HG02763 (cell line): Measurements from ENCODE around the gene ADAMTS15.

ENCODE experiments used
- ATAC-seq: cut with Tn5 transposase; IDR thresholded peaks from one replicate; pipeline ENCODE4 v1.9.1; 2021; ENCODE audit warnings: mild to moderate bottlenecking, moderate library complexity; ENCODE audit not compliant: unreplicated experiment

ADAMTS15 gene

DNA sequence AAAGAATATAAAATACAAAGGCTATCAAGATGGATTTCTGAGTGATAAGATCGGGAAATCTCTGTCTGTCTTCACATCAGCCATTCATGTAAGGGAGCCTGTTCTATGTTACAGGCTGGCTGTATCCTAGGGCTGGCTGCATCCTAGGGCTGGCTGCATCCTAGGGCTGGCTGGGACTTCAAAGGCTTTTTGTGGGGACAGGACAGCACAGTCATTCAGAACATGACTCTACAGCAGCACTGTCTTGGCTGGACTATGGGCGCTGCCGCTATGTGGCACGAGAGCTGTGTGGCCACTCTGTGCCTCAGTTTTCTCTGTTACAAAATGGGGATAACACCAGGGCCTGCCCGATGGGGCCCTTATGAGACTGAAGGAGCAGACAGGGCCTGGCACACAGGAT lies 30.2 kb upstream of the ADAMTS15 start:
- ATAC-seq, result no peak

DNA sequence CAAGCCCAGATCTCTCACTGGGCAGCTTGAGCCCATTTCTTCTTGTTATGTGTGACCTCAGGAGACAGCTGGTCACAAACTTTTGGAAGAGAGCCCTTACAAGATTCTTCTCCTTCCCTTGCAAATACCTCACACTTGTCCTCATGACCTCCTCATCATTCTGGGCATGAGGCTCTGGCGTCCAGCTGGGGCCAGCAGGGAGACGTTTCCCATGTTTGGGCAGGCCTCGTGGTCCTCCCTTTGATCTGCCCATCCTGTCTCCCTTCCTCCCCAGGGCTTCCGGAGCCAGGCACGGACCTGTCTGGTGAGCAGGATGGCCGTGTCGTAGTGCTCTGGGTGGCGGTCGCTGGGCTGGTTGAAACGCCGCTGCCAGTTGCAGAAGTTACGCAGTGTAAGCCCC lies 29.7 kb upstream of the ADAMTS15 start:
- no peak for ATAC-seq

DNA sequence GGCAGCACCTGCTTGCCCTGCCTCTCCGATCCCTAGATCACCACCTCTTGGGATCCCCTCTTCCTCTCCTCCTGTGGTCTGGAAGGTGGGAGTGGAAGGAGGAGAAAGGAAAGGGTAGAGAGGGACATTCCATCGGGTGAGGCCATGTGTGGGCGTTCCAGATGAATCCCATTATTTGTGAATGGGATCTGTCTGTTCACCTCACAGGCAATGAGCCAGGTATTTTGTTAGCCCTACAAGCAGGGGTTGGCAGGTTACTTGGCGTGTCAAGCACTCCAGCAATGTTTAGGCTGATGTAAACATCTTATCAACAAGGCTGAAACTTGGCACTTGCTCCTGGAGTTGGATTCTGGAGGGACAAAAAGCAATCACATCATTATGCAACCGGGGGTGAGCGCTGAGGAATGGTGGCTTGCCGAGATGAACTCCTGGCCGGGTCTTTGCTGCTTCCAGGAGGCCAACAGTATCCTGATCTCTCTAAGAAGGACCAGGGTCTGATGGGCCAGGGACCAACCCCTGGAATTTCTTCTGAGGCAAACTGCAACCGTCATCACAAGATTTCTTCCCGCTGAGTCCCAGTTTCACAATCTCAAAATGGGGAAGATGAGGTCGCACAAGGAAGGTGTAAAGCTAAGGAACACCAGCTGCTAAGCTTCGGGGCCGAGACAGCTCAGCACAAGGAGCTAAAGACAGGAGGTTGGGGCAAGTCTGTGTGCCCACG lies 27.8 kb upstream of the ADAMTS15 start:
- ATAC-seq, result no peak

DNA sequence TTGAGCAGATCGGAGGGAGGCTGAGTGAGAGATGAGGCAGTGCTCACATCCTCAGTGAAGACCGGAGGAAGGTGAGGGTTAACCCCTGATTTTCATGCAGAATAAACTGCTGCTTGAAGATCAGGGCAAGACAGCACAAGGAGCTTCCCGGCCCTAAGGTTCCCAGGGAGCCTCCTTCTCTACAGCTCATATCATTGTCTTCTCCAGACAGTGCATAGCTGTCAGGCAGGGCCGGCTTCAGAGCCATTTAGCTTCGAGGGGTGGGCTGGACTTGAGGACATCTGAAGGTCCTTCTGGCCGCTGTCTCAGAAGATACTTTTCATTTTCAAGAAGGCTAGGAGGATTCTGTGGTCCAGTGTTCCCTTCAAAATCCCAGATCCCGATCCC lies 27.3 kb upstream of the ADAMTS15 start:
- ATAC-seq, result no peak

DNA sequence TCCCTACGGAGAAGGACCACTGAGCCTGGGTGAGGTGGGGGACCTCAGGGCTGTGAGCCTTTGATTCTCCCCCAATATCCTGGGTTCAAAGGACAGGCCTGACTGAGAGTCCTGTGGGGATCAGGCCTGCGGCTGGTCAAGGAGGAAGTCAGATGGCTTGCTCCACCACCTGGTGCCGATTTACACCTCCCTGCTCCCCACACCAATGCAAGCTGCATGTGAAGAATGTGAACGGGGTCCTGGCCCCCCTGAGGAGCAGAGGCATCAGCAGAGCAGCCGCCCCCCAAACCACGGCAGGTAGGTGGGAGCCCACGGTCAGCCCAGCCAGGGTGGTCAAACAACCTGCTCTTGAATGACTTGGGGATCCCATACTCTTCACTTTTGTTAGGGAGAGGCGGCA lies 26.7 kb upstream of the ADAMTS15 start:
- ATAC-seq, result no peak

DNA sequence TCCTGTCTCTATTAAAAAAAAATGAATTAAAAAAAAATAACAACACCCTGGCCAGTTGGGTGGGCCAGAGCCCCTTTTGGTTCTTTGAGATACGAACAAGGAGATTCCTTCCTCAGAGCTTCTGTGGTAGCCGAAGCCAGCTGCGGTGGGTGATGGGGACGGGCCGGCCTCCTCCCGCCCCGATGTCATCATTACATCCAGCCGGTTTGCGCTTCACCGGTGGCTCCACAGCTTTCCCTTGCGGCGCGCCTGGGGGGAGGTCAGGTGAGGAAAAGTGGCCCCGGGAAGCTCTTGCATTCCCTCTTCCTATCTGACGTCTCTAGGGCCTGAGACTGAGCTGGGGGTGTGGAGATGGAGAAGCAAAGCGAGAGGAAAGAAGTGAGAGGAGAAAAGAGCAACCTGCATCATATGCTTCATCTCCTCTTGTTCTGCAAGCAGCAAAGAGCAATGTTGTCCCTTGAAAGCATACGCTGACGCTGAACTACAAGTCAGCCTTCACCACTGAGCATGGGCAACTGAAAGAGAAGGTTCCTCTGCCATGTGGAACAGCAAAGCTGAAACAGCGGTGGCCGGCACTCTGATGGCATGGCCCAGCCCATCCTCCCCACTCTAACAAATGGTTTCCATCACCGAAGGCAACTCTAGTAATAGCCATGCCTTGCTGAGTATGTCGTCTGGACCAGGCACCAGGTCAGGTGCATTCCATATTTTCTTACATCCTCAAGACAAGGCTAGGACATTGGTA lies 26.0 kb upstream of the ADAMTS15 start:
- ATAC-seq, result no peak

DNA sequence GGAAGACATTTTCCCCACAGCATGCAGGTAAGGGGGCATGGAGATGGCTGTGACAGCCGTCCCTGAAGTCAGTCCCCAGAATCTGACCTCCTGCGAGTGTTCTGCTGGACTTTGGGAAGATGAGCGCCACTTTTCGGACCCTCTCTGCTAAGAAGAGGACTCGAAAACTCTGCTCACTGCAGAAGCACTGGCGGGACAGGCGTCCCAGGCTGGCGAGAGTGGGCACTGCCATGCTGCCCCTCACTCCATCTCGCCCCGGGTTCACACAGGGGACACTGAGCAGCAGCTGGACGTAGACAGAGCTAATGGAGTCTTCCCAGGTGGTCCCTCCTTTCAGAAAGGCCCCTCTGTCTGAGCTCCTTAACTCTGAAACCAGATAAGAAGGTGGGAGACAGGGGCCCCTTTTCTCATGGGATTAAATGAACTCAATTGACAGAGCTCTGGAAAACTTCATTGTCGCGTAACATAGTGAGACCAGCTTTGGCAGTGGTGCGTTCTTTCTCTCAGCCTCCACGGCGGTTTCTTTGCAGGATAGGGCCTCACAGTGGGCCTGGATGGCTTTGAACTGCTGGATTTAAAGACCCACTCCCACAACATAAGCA lies 24.8 kb upstream of the ADAMTS15 start:
- no peak for ATAC-seq

DNA sequence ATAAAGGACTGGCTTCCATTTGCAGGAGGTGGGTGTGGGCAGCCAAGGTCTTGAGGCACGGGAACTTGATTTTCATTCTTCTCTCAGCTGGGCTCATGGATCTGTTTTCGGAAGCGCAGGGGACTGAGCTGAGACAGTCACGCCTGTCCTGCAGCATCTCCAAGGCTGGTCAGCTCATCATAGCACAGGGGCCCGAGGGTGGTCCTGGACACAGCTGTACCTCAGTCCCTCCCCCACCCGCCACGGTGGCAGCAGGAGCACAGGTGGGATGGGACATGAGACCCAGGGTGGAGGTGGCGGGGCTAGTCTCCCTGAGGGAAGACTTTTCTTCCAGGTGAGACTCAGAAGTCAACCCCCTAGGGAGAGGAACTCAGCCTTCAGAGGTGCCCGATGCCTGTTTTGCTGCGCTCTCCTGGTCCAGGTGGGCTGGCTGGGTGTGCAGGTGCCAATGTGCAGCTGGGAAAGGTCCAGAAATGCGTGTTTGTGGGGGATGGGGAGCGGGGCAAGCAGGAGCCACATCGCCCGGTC lies 23.8 kb upstream of the ADAMTS15 start:
- ATAC-seq, result no peak

DNA sequence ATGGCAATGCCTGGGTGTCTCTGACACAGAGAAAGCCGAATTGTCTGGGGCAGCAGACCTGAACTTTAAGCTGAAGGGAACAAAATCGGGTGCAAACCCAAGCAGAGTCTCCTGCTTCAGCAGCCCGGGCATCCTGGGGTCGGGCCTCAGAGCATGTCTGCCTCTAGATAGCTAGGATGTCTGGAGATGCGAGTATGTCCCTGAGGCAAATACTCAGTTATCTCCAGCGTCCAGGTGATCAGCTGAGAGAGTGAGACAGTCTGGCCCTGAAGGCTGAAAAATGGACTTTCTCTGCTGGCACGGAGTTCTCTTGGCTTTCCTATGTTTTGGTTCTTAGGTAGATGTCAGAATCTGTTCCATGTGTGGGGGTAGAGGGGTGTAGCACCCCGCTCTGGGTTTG lies 23.3 kb upstream of the ADAMTS15 start:
- ATAC-seq, result no peak

DNA sequence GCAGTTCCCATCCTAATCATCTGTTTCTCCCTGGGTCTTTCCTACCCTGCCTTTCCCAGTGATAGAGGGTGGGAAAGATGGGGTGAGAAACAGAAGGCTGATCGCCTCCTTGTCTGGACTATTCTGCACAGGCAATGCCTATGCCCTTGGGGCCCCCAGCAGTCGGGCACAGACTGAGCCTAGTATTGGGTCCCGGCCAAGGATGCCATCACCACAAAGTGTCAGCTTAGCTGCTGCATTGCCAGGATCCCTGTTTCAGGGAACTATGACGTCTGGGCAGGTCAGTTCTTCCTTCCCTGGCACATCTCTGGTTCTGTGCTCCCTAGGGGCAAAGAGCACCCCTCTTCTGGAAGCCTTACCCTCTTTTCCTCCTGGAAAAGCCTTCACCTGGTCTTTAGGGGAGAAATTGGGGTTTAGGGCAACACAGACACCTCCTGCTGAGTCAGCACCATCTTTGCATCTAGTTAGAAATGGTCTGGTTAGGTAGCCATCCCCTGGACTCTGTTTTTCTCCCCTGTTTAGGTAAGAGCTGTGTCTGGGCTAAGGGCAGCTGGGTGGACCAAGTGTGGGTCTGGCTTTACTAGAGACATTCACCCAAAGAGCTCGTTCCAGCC lies 22.1 kb upstream of the ADAMTS15 start:
- no peak for ATAC-seq

DNA sequence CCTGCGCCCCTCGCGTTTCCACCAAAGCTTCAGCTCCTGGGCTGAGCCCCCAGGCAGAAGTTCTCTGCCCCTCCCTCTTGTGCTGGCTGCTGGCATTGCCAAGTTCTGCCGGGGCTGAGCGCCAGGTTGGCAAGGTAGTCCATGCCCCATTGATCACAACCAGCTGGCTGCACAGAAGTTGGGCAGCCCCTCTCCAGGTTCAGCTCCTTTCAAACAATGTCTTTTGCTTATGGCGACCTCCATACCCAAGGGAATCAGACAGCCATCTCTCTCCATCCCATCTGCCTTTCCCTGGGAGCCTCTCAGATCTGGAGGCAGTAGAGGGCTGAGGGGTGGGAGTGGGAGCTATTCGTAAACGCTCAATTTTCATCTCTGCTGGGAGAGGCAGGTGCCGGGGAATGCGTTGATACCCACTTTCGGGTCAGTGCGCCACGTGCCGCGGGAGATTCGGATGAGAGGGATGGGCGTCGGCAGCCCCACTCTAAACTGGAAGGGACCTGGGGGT lies 21.6 kb upstream of the ADAMTS15 start:
- ATAC-seq, result no peak

DNA sequence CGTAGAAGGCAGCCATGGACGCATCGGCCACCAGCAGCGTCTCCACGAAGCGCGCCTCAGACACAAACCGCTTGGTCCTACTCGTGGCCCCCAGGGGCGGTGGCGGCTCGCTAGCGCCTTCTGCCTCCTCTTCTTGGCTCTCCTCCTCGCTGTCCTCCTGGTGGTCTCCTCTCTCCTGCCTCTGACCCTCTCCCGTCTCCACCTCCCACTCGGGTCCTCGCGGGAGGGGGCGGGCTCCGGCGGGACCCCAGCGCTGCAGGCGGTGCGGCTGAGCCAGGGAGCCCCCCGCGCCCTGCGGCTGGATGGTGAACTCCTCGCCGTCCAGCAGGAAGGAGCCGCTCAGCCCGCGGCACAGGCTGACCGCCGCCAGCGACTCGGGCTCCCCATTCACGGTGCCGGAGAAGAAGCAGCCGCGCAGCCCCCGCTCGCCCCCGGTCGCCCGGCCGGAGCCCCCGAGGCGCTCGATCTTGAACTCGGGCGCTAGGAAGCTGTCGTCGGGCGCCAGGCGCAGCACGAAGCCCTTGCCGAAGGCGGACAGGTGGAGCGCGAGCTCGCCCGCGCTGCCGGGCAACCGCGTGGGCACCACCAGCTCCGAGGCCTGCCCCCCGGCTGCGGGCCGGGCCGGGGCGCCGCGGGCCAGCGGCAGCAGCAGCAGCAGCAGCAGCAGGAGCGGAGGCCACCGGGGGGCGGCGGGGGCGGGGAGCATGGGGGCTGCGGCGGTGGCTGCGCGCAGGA lies 20.7 kb upstream of the ADAMTS15 start:
- no peak for ATAC-seq

DNA sequence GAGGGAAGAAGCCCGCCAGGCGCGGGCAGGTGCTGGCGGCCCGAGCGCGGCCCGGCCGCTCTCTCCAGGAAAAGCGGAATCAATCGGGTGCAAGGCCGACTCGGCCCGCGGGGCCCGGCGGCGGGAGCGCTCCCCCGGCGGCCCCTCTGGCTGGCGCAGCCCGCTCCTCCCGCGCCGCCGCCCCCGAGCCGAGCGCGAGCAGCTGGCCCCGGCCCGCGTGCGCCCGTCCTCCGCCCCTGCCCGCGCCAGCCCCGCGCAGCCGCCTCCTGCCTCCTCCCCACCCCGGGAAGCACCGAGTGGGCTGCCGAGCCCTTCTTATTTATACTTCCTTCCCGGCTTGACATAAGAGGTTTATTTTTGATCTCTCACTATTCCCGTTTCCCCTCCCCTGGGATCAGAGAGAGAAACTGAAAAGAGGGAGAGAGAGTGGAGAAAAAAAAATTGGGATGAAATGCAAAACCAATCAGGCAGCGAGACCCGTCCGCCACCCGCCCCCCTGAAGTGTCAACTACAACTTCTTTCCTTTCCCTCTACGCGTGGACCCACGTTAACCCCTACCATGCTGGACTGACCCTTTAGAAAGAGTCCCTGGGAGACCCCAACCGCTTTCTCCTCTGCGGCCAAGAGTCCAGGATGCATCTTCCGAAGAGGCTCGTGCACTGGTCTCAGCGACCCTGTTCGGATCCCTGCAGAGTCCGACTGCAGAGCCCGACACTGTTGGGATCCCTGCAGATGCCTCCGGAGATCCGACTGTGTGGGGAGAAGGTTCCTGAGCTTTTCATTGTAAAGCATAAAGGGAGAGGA lies 19.9 kb upstream of the ADAMTS15 start, which contains the start of gene ADAMTS8:
ADAMTS8 (minus strand) TSS at position 294 of the 804 bp plus-strand sequence. CDS start 323 bp downstream, outside the sequence.
- no peak for ATAC-seq

DNA sequence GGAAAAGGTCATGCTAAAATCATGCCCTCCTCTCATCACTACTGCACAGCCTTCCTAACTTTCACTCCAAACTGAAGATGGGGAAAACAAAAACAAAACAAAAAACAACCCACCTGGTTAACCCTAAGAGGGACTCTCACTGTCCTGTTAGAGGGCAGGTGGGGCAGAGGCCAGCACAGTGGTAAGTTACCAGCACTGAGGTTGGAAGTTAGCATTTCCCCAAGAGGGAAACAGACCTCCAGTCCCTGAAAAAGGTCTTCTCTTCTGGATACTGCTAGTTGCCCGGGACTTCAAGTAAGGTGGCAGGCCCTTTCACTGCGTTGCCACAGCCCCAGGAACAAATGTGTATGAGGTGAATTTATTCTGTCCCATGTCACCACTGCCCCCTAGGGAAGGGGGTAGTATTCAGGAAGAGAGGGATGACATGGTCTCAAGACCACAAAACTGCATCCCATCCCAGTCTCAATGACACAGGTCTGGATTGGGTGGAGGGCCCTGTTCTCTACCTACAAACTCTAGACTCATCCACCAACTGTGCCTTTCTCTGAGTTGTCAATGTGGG lies 19.2 kb upstream of the ADAMTS15 start:
- no peak for ATAC-seq

DNA sequence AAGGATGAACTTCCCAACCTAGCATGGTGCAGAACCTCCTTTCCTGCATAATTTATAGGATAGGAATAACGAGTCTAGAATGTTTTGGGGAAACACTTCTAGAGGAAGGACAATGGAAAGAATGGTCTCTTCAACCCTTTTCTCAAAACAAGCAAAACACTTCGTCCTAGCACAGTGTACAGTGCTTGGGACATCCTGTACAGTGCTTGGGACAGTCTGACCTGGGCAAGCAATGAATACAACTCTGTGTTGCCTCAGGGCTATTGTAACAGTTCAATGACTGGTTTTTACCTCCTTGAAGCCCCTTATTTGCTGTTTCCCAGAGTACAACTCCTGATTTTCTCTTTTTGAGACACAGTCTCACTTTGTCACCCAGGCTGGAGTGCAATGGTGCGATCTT lies 18.5 kb upstream of the ADAMTS15 start:
- no peak for ATAC-seq

DNA sequence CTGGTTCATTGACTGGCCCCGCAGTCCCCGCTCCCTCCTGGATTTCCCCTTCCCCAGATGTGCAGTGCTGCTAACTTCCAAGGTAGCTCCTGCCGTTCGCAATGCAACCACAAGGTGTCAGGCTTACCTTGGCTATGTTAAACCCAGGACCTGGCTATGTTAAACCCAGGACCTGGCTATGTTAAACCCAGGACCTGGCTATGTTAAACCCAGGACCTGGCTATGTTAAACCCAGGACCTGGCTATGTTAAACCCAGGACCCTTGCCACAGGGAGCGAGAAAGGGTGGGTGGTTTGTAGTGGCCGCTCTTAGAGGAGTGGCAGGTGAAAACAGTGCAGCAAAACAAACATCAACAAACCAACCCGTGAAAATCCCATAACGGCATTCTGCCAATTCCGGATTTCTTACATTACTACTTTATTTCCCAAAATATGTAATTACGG lies 17.1 kb upstream of the ADAMTS15 start:
- peak; percentile 46 for ATAC-seq

DNA sequence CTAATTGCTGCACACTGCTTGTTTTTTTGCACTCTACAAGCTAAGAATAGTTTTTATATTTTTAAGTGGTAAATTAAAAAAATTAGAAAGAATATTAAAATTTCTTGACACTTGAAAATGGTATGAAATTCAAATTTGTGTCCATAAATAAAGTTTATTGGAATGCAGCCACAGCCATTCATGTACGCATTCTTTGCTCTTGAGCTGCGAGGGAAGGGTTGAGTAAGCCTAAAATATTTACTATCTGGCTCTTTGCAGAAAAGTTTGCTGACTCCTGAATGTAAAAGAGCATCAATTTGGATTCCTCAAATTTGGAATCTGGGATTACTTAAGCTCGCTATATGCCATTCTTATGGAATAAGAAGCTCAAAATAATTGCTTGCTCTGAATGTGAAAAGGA lies 16.6 kb upstream of the ADAMTS15 start:
- no peak for ATAC-seq

DNA sequence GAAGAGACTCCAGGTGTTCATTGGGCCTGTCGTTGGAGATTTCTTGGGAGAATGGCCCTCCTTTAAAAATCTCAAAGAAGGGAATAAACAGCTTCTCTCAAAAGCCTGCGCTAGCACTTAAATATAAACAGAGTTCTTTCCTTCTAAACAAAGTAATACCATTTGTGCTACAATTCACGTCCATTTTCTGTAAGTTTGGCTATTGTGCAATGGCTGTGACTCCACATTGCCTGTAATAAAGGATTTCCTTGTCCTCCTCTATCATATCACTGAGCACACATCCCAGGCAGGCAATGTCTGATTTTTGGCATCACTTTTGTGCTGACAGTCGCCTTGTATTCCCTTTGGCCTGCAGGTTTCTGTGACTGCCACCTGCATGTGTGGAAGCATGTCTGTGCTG lies 15.1 kb upstream of the ADAMTS15 start:
- ATAC-seq, result no peak

DNA sequence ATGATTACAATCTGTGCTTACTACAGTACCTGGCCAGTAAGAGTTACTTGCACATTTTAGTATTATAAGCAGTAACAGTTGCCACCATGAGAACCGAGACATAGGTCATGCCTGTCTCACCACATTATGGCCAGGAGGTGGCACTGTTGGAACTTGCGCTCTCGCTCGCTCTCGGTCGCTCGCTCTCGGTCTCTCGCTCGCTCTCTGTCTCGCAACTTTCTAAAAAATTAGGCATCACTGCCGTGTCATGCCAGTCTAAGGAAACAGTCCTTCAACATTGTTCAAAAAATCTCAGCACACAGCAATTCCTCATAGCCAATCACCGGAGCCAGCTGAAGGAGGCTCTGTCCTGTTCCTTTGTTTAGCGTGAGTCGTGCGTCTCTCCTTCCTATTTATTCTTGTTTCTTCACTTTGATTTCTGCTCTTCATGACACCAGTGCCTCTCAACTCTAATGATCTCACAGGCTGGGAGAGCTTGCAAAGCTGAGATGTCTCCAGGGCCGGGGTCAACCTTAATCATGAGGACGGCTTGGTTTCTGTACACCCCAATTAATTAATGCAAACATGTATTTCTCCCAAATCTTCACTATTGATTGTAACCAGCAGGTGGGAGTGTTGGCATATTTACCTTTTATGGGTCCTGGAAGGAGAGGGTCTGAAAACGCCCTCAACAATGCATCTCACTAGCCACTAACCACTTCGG lies 13.8 kb upstream of the ADAMTS15 start:
- ATAC-seq, result peak; percentile 85
